ENCODE results near the gene ARHGAP31.

GRCh38 chr3:119257654-119258410 lies 36.4 kb upstream of the ARHGAP31 start:
- no peak for TF ChIP-seq CTCF (conservative IDR thresholded peaks at IDR 0.05)
- no peak for TF ChIP-seq EZH2 (IDR thresholded peaks at IDR 0.05; ENCODE audit: low read depth)
